GM12878 (cell line): ENCODE data around the gene ARL16.

Experiments used
- EP300 ChIP-seq, 2 experiments: fragments of 150-350 bp in 1 of 2; IDR thresholded peaks; 2 replicates each; pipeline ENCODE4 v1.6.1; 2011 to 2012; ENCODE audit warnings: low read depth in 2 of 2, low read length in 2 of 2, borderline replicate concordance in 1 of 2, improper control_type of control experiment in 1 of 2, inconsistent platforms in 1 of 2; ENCODE audit not compliant: control insufficient read depth in 1 of 2
- MYC ChIP-seq: IDR thresholded peaks from 2 replicates; pipeline ENCODE4 v1.6.1; 2011; ENCODE audit warnings: mild to moderate bottlenecking, low read length, moderate library complexity, inconsistent platforms; ENCODE audit not compliant: insufficient read depth, insufficient replicate concordance, insufficient read length, severe bottlenecking
- NBN ChIP-seq: fragments of 450-650 bp; IDR thresholded peaks from 2 replicates; pipeline ENCODE4 v1.6.1; 2016
- POLR2A ChIP-seq: IDR thresholded peaks from 2 replicates; pipeline ENCODE4 v1.6.1; 2011; ENCODE audit warnings: low read depth, mild to moderate bottlenecking, low read length
- RAD21 ChIP-seq: IDR thresholded peaks from 2 replicates; pipeline ENCODE4 v1.6.1; 2011; ENCODE audit warnings: mild to moderate bottlenecking, low read depth, low read length, moderate library complexity; ENCODE audit not compliant: insufficient read depth
- SREBF2 ChIP-seq: IDR thresholded peaks from 2 replicates; pipeline ENCODE4 v1.6.1; 2012; ENCODE audit warnings: mild to moderate bottlenecking, low read length
- TF ChIP-seq, protein P1 (sequence below), 3 experiments: IDR thresholded peaks in 2 of 3; conservative IDR thresholded peaks in 1 of 3; 2 replicates each; pipeline ENCODE4 v1.5.1; 2011; ENCODE audit warnings: low read depth in 3 of 3, low read length in 3 of 3, mild to moderate bottlenecking in 3 of 3, control low read depth in 2 of 3, moderate library complexity in 2 of 3, inconsistent platforms in 1 of 3, mixed read lengths in 1 of 3; ENCODE audit not compliant: control insufficient read depth in 2 of 3, insufficient read depth in 1 of 3; ENCODE audit errors: extremely low read depth in 1 of 3
- TF ChIP-seq, protein P2 (sequence below): fragments of 450-650 bp; formaldehyde crosslinking; IDR thresholded peaks from 2 replicates; pipeline ENCODE4 v1.4.0; 2020; ENCODE audit warnings: mild to moderate bottlenecking, moderate library complexity

DNA sequence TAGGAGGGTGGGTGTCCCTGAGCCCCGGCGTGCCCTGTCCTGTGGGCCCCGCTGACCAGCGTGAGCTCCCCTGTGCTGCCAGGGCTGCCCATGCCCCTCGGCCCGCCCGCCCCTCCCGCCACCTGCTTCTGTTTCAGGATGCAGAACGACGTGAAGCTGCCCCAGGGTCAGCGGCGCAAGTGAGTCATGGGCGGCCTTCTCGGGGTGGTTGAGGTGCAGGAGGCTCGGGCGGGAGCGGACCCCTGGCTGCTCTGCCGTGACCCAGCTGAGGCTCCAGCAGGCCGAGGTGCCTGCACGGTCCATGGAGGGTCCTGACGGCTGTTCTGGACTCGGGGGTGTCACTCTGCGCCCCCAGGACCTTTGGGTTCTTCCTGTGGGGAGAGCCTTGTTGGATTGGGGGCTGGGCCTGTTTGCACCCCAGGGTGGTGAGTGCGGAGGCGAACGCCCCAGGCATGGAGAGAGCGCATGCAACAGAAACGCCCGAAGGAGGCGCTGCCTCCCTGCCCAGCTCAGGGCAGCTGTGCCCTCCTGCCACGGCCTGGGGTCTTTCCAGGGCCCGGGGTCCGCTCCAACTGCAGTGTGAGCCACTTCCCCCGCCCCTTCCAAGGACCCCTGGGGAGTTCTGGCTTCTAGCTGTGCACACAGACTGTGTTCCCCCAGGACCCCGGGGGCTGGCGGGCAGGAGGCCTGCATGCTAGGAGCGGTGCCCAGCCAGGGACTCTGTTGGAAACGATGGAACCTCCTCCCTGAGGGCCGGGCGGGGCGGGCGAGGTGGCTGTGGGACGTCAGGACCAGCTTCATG is 32.5 kb upstream of the ARL16 start:
- no peak for TF ChIP-seq SREBF2
- no peak for TF ChIP-seq MYC
- TF ChIP-seq, protein P1, sequence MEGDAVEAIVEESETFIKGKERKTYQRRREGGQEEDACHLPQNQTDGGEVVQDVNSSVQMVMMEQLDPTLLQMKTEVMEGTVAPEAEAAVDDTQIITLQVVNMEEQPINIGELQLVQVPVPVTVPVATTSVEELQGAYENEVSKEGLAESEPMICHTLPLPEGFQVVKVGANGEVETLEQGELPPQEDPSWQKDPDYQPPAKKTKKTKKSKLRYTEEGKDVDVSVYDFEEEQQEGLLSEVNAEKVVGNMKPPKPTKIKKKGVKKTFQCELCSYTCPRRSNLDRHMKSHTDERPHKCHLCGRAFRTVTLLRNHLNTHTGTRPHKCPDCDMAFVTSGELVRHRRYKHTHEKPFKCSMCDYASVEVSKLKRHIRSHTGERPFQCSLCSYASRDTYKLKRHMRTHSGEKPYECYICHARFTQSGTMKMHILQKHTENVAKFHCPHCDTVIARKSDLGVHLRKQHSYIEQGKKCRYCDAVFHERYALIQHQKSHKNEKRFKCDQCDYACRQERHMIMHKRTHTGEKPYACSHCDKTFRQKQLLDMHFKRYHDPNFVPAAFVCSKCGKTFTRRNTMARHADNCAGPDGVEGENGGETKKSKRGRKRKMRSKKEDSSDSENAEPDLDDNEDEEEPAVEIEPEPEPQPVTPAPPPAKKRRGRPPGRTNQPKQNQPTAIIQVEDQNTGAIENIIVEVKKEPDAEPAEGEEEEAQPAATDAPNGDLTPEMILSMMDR (IDR thresholded peaks at IDR 0.05 in 2 of 3, conservative IDR thresholded peaks at IDR 0.05 in 1 of 3; ENCODE audit: control insufficient read depth in 2 of 3, extremely low read depth in 1 of 3, insufficient read depth in 1 of 3, low read depth in 3 of 3, low read length in 3 of 3): no peak
- TF ChIP-seq, protein P2, sequence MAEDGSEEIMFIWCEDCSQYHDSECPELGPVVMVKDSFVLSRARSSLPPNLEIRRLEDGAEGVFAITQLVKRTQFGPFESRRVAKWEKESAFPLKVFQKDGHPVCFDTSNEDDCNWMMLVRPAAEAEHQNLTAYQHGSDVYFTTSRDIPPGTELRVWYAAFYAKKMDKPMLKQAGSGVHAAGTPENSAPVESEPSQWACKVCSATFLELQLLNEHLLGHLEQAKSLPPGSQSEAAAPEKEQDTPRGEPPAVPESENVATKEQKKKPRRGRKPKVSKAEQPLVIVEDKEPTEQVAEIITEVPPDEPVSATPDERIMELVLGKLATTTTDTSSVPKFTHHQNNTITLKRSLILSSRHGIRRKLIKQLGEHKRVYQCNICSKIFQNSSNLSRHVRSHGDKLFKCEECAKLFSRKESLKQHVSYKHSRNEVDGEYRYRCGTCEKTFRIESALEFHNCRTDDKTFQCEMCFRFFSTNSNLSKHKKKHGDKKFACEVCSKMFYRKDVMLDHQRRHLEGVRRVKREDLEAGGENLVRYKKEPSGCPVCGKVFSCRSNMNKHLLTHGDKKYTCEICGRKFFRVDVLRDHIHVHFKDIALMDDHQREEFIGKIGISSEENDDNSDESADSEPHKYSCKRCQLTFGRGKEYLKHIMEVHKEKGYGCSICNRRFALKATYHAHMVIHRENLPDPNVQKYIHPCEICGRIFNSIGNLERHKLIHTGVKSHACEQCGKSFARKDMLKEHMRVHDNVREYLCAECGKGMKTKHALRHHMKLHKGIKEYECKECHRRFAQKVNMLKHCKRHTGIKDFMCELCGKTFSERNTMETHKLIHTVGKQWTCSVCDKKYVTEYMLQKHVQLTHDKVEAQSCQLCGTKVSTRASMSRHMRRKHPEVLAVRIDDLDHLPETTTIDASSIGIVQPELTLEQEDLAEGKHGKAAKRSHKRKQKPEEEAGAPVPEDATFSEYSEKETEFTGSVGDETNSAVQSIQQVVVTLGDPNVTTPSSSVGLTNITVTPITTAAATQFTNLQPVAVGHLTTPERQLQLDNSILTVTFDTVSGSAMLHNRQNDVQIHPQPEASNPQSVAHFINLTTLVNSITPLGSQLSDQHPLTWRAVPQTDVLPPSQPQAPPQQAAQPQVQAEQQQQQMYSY: no peak
- no peak for TF ChIP-seq NBN
- TF ChIP-seq POLR2A: no peak
- TF ChIP-seq EP300 (IDR thresholded peaks at IDR 0.05; ENCODE audit: borderline replicate concordance in 1 of 2, control insufficient read depth in 1 of 2, low read depth in 2 of 2, low read length in 2 of 2): no peak
- no peak for TF ChIP-seq RAD21
